Measurements from ENCODE around the gene CPA4.

Gene CPA4

GRCh38 chr7:130344271-130344866 lies 51.4 kb downstream of the CPA4 start, which contains the start of gene CPA5:
TSS of gene CPA5 (plus strand) at chr7:130344816. CDS start at chr7:130346486, 1,670 bp downstream.
- no peak for DNase-seq (ENCODE audit: low read depth in 2 of 2)

GRCh38 chr7:130345136-130345535 lies 52.2 kb downstream of the CPA4 start:
- DNase-seq (ENCODE audit: low read depth in 2 of 2): no peak

- DNase-seq (ENCODE audit: low read depth in 2 of 2): no peak
Measured at GRCh38 chr7:130345725-130346124, 52.8 kb downstream of the CPA4 start.

GRCh38 chr7:130346177-130346905 lies 53.4 kb downstream of the CPA4 start:
- DNase-seq (ENCODE audit: low read depth in 2 of 2): no peak

GRCh38 chr7:130346941-130347340 lies 54.0 kb downstream of the CPA4 start:
- DNase-seq (ENCODE audit: low read depth in 2 of 2): no peak

- no peak for DNase-seq (ENCODE audit: low read depth in 2 of 2)
Measured at GRCh38 chr7:130349911-130350782, 57.2 kb downstream of the CPA4 start.

GRCh38 chr7:130350945-130351790 lies 58.2 kb downstream of the CPA4 start:
- DNase-seq (ENCODE audit: low read depth in 2 of 2): no peak

GRCh38 chr7:130351791-130352090 lies 58.8 kb downstream of the CPA4 start:
- DNase-seq (ENCODE audit: low read depth in 2 of 2): no peak

- DNase-seq (ENCODE audit: low read depth in 2 of 2): no peak
Measured at GRCh38 chr7:130352194-130353074, 59.5 kb downstream of the CPA4 start.

- DNase-seq (ENCODE audit: low read depth in 2 of 2): no peak
Measured at GRCh38 chr7:130353196-130353595, 60.2 kb downstream of the CPA4 start.

GRCh38 chr7:130356121-130356875 lies 63.3 kb downstream of the CPA4 start:
- no peak for DNase-seq (ENCODE audit: low read depth in 2 of 2)

- DNase-seq (ENCODE audit: low read depth in 2 of 2): no peak
Measured at GRCh38 chr7:130356876-130357611, 64.1 kb downstream of the CPA4 start.

GRCh38 chr7:130358471-130358870 lies 65.5 kb downstream of the CPA4 start:
- DNase-seq (ENCODE audit: low read depth in 2 of 2): no peak

- DNase-seq (ENCODE audit: low read depth in 2 of 2): no peak
Measured at GRCh38 chr7:130359276-130359857, 66.4 kb downstream of the CPA4 start.

GRCh38 chr7:130360518-130360917 lies 67.6 kb downstream of the CPA4 start:
- no peak for DNase-seq (ENCODE audit: low read depth in 2 of 2)

GRCh38 chr7:130361681-130362080 lies 68.7 kb downstream of the CPA4 start:
- no peak for DNase-seq (ENCODE audit: low read depth in 2 of 2)

GRCh38 chr7:130362251-130362816 lies 69.4 kb downstream of the CPA4 start:
- no peak for DNase-seq (ENCODE audit: low read depth in 2 of 2)

GRCh38 chr7:130363026-130363847 lies 70.3 kb downstream of the CPA4 start:
- no peak for DNase-seq (ENCODE audit: low read depth in 2 of 2)
